Colon (tissue), 2 donors: ENCODE results near the gene GRID1.

Experiments used
- FAIRE-seq: peaks from 2 replicates; lab custom pipeline; 2012; peaks lifted over from hg19 to GRCh38; lab: Jason Lieb, UNC
- donor health status: control.
- donor health status: control.

GRID1 gene

DNA sequence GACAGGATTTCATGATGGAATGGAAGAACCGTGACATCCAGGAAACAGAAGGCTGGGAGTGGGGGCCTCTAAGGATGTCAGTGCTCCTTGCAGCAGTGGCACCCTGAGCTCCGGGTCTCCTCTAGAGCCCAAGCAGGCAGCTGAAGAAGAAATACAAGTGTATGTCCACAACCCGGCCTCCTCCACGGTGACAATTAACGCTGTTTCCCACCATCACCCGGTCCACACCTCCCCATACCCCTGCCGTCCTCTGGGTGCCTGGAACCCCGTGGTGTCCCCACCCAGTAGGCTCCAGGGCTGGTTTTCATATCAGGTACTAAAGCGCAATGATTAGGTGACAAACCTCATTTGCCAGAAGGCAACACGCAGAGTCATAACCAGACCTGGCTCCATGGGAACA is 30.3 kb downstream of the GRID1 start:
- no peak for FAIRE-seq

GRCh38 chr10:86335831-86336230 is 30.8 kb downstream of the GRID1 start:
- no peak for FAIRE-seq

- FAIRE-seq = no peak
Measured at GRCh38 chr10:86335257-86335656, 31.3 kb downstream of the GRID1 start.

GRCh38 chr10:86334488-86335085 is 32.0 kb downstream of the GRID1 start:
- FAIRE-seq = no peak

GRCh38 chr10:86333826-86334487 is 32.6 kb downstream of the GRID1 start:
- no peak for FAIRE-seq

DNA sequence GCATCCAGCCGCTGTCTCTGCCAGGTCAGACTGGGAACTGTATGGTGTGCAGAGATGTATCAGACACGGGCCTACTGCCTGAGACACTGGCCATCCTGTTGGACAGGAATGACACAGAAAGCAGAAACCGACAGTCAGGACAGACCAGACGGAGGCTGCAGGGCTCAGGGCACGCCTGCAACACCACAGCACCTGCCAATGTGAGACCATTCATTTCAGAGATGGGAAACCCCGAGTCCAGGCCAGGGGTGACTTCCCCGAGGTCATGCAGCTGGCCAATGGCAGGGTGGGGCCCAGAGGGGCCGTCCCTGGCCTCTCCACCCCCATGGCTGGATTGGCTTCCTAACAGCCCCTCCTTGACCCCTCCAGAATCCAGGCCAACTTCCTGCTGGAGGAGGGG is 34.7 kb downstream of the GRID1 start:
- FAIRE-seq = no peak

DNA sequence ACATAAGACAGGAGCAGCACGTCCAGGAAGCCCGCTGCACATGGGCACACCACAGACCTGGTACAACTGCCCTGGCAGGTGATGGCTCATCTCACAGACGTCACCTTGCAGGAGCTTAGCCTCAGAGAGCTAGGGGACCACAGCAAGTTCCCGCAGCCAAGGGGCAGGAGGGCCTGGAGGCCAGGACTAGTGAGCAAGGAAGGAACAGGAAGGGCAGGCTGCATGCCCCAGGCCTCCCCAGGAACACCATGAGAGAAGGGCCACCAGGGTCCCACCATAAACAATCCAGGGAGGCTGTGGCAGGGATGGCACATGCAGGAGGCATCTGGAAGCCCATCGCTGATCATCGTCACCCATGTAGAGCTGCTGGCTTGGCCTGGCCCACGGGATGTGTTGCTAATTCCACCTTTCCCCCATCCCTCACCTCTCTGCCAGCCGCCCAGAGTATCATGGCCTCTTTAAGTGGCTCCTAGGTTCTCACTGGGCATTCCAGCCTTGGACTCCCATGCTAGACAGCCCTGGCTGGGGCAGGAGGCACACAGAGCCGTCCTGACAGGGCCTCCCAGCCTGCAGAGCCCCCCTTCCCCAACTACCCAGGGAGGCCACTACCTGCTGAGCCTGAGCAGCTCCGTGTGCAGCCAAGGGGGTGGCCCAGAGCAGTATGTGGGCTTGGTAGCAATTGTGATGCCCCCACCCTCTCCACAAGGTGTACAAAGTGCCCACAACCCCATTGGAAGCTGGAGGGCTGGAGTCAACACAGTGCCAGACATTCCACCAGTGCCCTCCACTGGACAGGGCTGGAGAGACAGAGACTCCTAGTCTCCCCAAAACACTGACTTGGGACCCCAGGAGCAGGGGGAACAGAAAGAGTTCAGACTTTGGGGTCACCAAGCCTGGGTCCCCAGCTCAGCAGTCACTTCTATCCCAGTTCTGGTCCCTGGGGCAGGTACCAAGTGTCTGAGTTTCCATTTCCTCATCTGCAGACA is 35.5 kb downstream of the GRID1 start:
- no peak for FAIRE-seq

- no peak for FAIRE-seq
Measured at GRCh38 chr10:86329896-86330680, 36.5 kb downstream of the GRID1 start.

DNA sequence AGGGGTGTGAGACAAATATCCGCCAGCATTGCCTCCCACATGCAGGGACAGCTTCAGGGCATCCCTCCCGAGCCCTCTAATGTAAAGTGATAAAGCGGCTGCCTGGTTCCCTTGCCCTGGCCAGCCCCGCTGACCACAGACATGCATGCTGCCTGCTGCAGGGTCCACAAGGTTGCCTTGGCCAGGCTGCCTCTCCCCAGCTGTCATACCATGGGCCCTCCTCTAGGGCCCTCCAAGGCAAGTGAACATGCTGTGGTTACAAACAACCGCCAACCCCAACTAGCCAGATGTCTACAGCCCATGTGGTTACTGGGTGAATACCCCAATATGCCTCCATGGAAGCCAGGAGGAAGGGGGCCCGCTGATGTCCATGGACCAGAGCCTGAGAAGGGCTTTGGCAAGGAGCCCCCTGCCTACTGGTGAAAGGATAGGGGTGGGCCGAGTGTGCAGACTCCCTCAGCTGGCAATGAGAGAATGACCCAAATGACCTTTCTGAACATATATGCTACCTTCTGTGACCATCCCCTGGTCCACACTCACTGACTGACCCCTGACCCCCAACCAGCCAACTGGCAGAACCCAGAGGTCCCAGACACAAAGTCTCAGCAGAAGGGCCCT is 37.4 kb downstream of the GRID1 start:
- FAIRE-seq = no peak

GRCh38 chr10:86327954-86328725 is 38.5 kb downstream of the GRID1 start:
- no peak for FAIRE-seq

DNA sequence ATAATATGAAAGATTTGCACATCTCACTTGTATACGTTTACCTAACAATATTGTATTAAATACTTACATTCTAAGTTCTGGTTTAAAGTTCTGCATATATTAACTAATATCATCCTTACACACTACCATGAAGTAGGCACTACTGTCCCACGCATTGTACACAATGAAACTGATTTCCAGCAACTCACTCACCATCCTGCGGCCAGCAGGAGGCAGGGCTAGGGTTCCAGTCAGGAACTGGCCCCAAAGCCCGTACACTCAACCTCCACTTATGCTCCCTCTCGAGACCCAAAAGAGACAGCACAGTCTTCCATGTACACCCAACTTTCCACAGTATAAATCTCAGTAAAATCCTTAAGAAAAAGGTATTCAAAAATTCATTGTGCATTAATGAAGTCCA is 41.4 kb downstream of the GRID1 start:
- no peak for FAIRE-seq

DNA sequence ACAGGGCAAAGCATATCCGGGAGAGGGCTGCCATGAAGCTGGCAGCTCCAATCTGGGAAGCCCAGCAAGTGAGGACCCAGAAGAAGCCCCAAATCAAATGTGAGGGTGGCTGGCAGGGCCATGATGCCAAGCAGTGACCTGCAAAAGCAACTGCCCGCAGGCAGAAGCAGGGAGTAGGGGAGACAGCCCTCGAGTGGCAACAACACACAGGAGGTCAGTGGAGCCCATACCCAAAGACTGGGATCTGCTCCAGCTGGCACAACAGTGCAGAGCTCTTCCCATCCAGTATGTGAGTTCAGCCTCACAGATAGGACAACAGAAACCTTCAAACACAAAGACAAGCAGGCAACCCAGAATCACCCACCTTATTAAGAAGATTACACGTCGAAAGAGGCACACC is 45.0 kb downstream of the GRID1 start:
- FAIRE-seq = no peak

- FAIRE-seq = no peak
Measured at GRCh38 chr10:86319676-86320075, 46.9 kb downstream of the GRID1 start.

DNA sequence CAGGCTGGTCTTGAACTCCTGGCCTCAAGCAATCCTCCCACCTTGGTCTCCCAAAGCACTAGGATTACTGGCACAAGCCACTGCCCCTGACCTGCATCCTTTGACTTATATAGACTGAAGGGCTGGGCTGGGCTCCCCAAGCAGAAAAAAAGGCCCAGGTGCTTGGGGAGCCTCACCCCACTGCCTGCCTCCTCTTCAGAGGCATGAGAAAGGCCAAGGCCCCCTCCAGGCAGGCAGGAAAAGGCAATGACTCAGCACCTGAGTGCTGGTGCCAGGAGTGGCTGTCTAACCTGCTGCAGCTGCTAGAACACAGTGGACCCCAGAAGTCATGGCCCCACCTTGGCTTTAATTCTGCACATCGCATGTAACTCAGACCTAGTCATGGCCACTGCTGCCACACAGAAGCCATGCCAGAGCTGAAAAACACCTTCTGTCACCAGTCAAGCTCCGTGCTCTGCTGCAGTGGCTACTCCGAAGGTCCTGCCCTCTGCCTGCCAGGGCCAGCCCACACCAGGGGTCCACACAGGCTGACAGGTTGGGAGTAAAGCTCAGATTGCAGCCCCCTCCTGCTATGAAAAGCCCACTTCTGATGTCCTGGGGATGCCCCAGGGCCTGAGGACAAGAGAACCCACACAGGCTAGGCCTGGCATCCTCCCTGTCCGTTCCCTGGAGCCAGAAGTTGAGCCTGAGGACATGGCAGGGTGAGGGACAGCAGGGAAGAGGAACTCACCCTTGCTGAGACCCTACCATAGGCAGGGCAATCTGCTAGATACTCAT is 48.5 kb downstream of the GRID1 start:
- FAIRE-seq = no peak

- FAIRE-seq = no peak
Measured at GRCh38 chr10:86316990-86317389, 49.6 kb downstream of the GRID1 start.

DNA sequence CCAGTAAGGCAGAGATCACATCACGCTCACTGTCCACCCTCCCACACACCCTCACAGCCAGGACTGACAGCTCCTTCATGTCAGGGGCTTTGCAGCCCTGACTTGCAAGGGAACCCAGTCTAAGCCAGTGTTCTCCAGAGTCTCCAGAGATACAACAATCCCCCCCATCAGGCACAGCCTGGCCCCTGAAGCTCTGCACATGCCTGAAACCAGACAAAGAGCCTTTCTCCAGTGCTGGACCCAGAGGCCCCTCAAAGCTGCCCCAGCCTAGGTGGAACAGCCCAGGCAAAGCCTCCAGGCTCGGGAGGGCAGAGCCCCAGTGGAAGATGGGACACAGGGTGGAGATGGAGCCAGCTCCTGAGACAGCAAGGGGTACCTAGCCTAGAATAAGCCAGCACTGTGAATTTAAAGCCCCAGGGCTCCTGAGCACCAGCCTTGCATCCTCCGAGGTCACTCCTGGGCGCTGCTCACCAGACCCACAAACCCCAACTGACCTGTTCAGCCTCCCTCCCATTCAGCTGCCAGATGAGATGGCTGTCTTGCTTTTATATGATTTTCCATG is 50.2 kb downstream of the GRID1 start:
- FAIRE-seq = no peak

DNA sequence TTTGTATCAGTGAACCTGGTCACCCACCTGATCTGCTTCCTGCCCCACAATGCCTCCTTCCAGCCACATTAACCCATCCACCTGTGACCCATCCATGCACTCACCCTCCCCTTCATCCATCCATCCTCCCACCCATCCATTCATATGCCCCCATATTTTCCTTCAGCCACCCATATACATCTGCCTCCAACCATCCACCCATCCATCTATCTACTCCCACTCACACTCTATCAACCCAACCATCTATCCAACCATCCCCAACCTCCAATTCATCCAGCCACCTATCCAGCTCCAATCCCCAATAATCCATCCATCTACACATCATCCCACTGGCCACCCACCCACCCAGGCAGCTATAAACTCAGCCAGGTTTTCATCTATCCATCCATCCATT is 51.0 kb downstream of the GRID1 start:
- FAIRE-seq = no peak

GRCh38 chr10:86314616-86315548 is 51.7 kb downstream of the GRID1 start:
- no peak for FAIRE-seq

DNA sequence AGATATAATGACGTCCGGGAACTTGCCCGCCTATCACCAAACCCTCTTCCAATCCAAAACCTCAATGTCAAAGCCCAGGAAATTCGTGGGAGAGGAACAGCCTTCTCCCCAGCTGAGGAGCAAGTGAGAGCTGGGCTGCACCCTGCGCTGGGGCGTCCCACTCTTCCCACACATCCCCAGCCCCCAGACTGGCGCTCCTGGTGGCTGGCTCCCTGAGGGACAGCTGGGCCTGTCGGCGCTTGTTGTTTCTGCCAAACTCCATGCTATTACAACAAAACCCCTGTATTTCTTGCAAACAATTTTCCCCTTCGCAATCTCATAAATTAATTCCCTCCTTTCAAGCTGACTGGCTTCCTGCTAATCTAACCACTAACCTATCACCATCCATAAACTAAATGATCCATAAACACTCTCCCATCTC is 53.0 kb downstream of the GRID1 start:
- no peak for FAIRE-seq
